A549 treated with Mapracorat at 1 μM for 4 hours (cell line): ENCODE measurements around the gene SLC35E1. TPM values are rescaled to one million over a fixed set of nuclear protein-coding genes. Genes with fewer than 3 reads are reported as not detected.

Source experiments
- total RNA-seq: library from RNA; stranded (reverse); fragments of 200-300 nt; extraction: Qiagen RNA extraction; gene quantifications from 5 replicates; pipeline ENCODE4 v1.2.3, GENCODE V29; 2022

SLC35E1 gene
- 15.3 to 19.3 TPM (median 18.8 TPM) in 5 replicates for total RNA-seq

GRCh38 chr19:16572332-16573211 is at the start of gene SLC35E1:
Gene SLC35E1 (minus strand): TSS chr19:16572415. CDS start chr19:16572364, 51 bp downstream.

GRCh38 chr19:16542045-16542909 is 29.9 kb downstream of the SLC35E1 start, which contains the start of gene CHERP:
Gene CHERP (minus strand): TSS chr19:16542437. CDS start chr19:16542378, 59 bp downstream.

Other genes with a start within 250 kb of the SLC35E1 start
- gene KLF2, start 247.6 kb downstream of the SLC35E1 start, total RNA-seq: 14.6 to 29.9 TPM (median 29.3 TPM) in 5 replicates
- 14.0 to 17.6 TPM (median 15.6 TPM) in 5 replicates for gene EPS15L1, start 100.4 kb downstream of the SLC35E1 start, total RNA-seq
- gene CALR3, start 76.2 kb downstream of the SLC35E1 start, total RNA-seq: 0.28 TPM in 1 of 5 replicates, not detected in the others
- 2.5 to 2.9 TPM (median 2.9 TPM) in 5 replicates for gene C19orf44, start 76.0 kb downstream of the SLC35E1 start, total RNA-seq
- 27.5 to 34.4 TPM (median 29.9 TPM) in 5 replicates for gene CHERP, start 30.0 kb downstream of the SLC35E1 start, total RNA-seq
- 4.0 to 6.2 TPM (median 5.5 TPM) in 5 replicates for gene MED26, start 55.8 kb upstream of the SLC35E1 start, total RNA-seq
- gene SMIM7, start 87.7 kb upstream of the SLC35E1 start, total RNA-seq: 64.4 to 74.3 TPM (median 69.1 TPM) in 5 replicates
- 0.98 to 2.0 TPM (median 1.3 TPM) in 5 replicates for gene TMEM38A, start 88.7 kb upstream of the SLC35E1 start, total RNA-seq
- gene NWD1, start 147.4 kb upstream of the SLC35E1 start, total RNA-seq: not detected in 5 replicates